ENCODE measurements around the gene HMMR. TPM values are rescaled to one million over a fixed set of nuclear protein-coding genes. Genes with fewer than 3 reads are reported as not detected.

Gene HMMR
- total RNA-seq, 4 donors from 2014 or later, result 2.2 to 7.9 (median 3.7) TPM

GRCh38 chr5:163502521-163502920 is 42.1 kb downstream of the HMMR start:
- peak overlapping the region; percentile 85 for H3K4me3 ChIP-seq
- no peaks in the 10 kb centered on the region for H3K36me3 ChIP-seq
- H3K4me1 ChIP-seq, result peaks cover 32% of the 10 kb centered on the region
- TF ChIP-seq EP300 (IDR thresholded peaks at IDR 0.05), result no peak
- TF ChIP-seq POLR2A (IDR thresholded peaks at IDR 0.05), result no peak
- TF ChIP-seq POLR2AphosphoS5 (IDR thresholded peaks at IDR 0.05), result no peak
- TF ChIP-seq, protein P1, sequence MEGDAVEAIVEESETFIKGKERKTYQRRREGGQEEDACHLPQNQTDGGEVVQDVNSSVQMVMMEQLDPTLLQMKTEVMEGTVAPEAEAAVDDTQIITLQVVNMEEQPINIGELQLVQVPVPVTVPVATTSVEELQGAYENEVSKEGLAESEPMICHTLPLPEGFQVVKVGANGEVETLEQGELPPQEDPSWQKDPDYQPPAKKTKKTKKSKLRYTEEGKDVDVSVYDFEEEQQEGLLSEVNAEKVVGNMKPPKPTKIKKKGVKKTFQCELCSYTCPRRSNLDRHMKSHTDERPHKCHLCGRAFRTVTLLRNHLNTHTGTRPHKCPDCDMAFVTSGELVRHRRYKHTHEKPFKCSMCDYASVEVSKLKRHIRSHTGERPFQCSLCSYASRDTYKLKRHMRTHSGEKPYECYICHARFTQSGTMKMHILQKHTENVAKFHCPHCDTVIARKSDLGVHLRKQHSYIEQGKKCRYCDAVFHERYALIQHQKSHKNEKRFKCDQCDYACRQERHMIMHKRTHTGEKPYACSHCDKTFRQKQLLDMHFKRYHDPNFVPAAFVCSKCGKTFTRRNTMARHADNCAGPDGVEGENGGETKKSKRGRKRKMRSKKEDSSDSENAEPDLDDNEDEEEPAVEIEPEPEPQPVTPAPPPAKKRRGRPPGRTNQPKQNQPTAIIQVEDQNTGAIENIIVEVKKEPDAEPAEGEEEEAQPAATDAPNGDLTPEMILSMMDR (IDR thresholded peaks at IDR 0.05), result no peak
- WGBS, result 71% methylated on average over 8 of the region's 8 CpGs
- DNase-seq (ENCODE audit: low spot score in 2 of 2), result no peak
- H3K27me3 ChIP-seq, result no peaks in the 10 kb centered on the region
- no peaks in the 10 kb centered on the region for H3K9me3 ChIP-seq
- peak overlapping the region; percentile 99 for H3K27ac ChIP-seq

GRCh38 chr5:163503106-163504078 is 43.0 kb downstream of the HMMR start:
- under 1% methylated on average over 17 of the region's 17 CpGs for WGBS
- Histone ChIP-seq H3K36me3 (no peaks in the 10 kb centered on the region), H3K27ac (peak overlapping the region; percentile 99), H3K4me3 (peak overlapping the region; percentile 85), H3K4me1 (peaks cover 41% of the 10 kb centered on the region), H3K9me3 (no peaks in the 10 kb centered on the region), H3K27me3 (no peaks in the 10 kb centered on the region)
- TF ChIP-seq POLR2A (IDR thresholded peaks at IDR 0.05) (peak in 1 of 2 donors; percentile 35), EP300 (IDR thresholded peaks at IDR 0.05) (no peak), POLR2AphosphoS5 (IDR thresholded peaks at IDR 0.05) (peak in 1 of 3 donors; percentile 28)
- TF ChIP-seq, protein P1 (IDR thresholded peaks at IDR 0.05), result peak in 1 of 2 donors; percentile 22
- DNase-seq (ENCODE audit: low spot score in 2 of 2), result no peak

GRCh38 chr5:163504079-163504931 is 43.9 kb downstream of the HMMR start:
- Histone ChIP-seq H3K9me3 (no peaks in the 10 kb centered on the region), H3K27me3 (no peaks in the 10 kb centered on the region), H3K36me3 (no peaks in the 10 kb centered on the region), H3K4me1 (peaks cover 49% of the 10 kb centered on the region), H3K4me3 (peak overlapping the region; percentile 85), H3K27ac (peak overlapping the region; percentile 99)
- DNase-seq (ENCODE audit: low spot score in 2 of 2), result peak in 1 of 2 donors; percentile 70
- no peak for TF ChIP-seq POLR2A (IDR thresholded peaks at IDR 0.05)
- no peak for TF ChIP-seq POLR2AphosphoS5 (IDR thresholded peaks at IDR 0.05)
- TF ChIP-seq, protein P1 (IDR thresholded peaks at IDR 0.05), result no peak
- no peak for TF ChIP-seq EP300 (IDR thresholded peaks at IDR 0.05)
- WGBS, result under 1% methylated on average over 27 of the region's 27 CpGs

DNA sequence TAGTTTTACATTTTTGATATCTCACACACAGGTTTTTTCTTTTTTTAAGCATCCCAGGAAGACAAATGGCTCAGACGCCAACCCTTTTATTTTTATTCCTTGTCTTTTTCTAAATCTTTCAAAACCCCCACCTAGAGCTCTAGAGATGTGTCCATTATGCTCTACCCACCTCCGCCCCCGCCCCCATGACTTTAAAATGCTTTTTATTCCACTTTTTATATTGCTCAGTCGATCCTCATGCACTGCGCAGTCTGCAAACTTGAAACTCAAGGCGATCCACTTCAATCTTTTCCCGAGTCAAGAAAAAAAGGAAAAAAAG is 44.6 kb downstream of the HMMR start:
- Histone ChIP-seq H3K4me3 (peak overlapping the region; percentile 85), H3K4me1 (peaks cover 56% of the 10 kb centered on the region), H3K27ac (peak overlapping the region; percentile 99), H3K27me3 (no peaks in the 10 kb centered on the region), H3K9me3 (no peaks in the 10 kb centered on the region), H3K36me3 (no peaks in the 10 kb centered on the region)
- no peak for DNase-seq (ENCODE audit: low spot score in 2 of 2)
- 1% methylated on average over 7 of the region's 7 CpGs for WGBS
- TF ChIP-seq POLR2A (IDR thresholded peaks at IDR 0.05) (no peak), EP300 (IDR thresholded peaks at IDR 0.05) (no peak)
- TF ChIP-seq, protein P1 (IDR thresholded peaks at IDR 0.05), result no peak
